ENCODE data around the gene RCAN1. TPM values are rescaled to one million over a fixed set of nuclear protein-coding genes. Genes with fewer than 3 reads are reported as not detected.

RCAN1 gene
- total and polyA plus RNA-seq, 2 of the 13 experiments (the other 11 are each of a cell fraction or from before 2014, with no cell fraction given) = 9.4 to 34.1 TPM

- TF ChIP-seq FUBP1 (CRISPR knock-in tag; IDR thresholded peaks at IDR 0.05; ENCODE audit: borderline replicate concordance) = no peak
These were observed 24.4 kb downstream of the RCAN1 start (continued) for GRCh38 chr21:34590520-34590919.

- no peaks in the 10 kb centered on the region for H3K27me3 ChIP-seq (ENCODE audit: control insufficient read depth in 1 of 2, insufficient read depth in 2 of 2, low read length in 2 of 2)
- POLR2A ChIA-PET = no interaction called here
- in situ Hi-C loops (cut with HindIII; ENCODE audit: extremely low pct_ligation_motif_present, low pct_unique_long_range_greater_than_20kb) (no loop called here), intact Hi-C loops (cut with micrococcal nuclease; ENCODE audit: unreplicated experiment) (no loop called here)
- no peak overlapping the region for H3K9ac ChIP-seq (ENCODE audit: insufficient read depth, low read depth, low read length)
- no peaks in the 10 kb centered on the region for H3K9me3 ChIP-seq (ENCODE audit: low read length)
- no peaks in the 10 kb centered on the region for H4K20me1 ChIP-seq (ENCODE audit: insufficient read depth, low read length)
- 88% methylated on average over 9 of the region's 9 CpGs for WGBS (ENCODE audit: low lambda C conversion rate)
- no peaks in the 10 kb centered on the region for H3K79me2 ChIP-seq (ENCODE audit: insufficient read depth, low read length)
- TF ChIP-seq ZNF550 (CRISPR knock-in tag; IDR thresholded peaks at IDR 0.05; ENCODE audit: borderline replicate concordance) = no peak
- TF ChIP-seq ZNF17 (CRISPR knock-in tag; IDR thresholded peaks at IDR 0.05) = no peak
- no peak for TF ChIP-seq HIVEP1 (CRISPR knock-in tag; IDR thresholded peaks at IDR 0.05)
- no peak for TF ChIP-seq IRF1 (CRISPR knock-in tag; IDR thresholded peaks at IDR 0.05; ENCODE audit: low read depth)
- no peak for TF ChIP-seq ZBTB1 (CRISPR knock-in tag; IDR thresholded peaks at IDR 0.05; ENCODE audit: borderline replicate concordance)
- TF ChIP-seq MEIS2 (CRISPR knock-in tag; IDR thresholded peaks at IDR 0.05) = no peak
- TF ChIP-seq FOXO1 (CRISPR knock-in tag; IDR thresholded peaks at IDR 0.05) = no peak
- TF ChIP-seq NKX3-1 (CRISPR knock-in tag; IDR thresholded peaks at IDR 0.05) = no peak
- no peak for TF ChIP-seq ZNF326 (CRISPR knock-in tag; IDR thresholded peaks at IDR 0.05; ENCODE audit: borderline replicate concordance)
- TF ChIP-seq BRCA1 (CRISPR knock-in tag; IDR thresholded peaks at IDR 0.05) = no peak
- TF ChIP-seq DR1 (CRISPR knock-in tag; IDR thresholded peaks at IDR 0.05) = no peak
- TF ChIP-seq CSRNP1 (CRISPR knock-in tag; IDR thresholded peaks at IDR 0.05) = no peak
- no TSS peak for BruUV-seq (replicated peaks)
- no peak for ATAC-seq
- DNase-seq (ENCODE audit: low spot score) = no peak
- H2AFZ ChIP-seq (ENCODE audit: low read length) = no peak overlapping the region
- no peak overlapping the region for H3K4me2 ChIP-seq (ENCODE audit: low read depth, low read length)
- H3K27ac ChIP-seq (ENCODE audit: extremely low read length, insufficient read depth, low read length) = no peak overlapping the region
- CTCF ChIA-PET (ENCODE audit: low intra/inter-chr PET ratio, low total read pairs) = no interaction called here
- no peaks in the 10 kb centered on the region for H3K36me3 ChIP-seq (replicated peaks in 1 of 2; ENCODE audit: control insufficient read depth in 1 of 2, insufficient read depth in 2 of 2, low read length in 2 of 2)
- no peak overlapping the region for H3K4me3 ChIP-seq (replicated peaks in 1 of 3; ENCODE audit: insufficient read depth in 1 of 3, low read depth in 2 of 3, low read length in 3 of 3)
- FAIRE-seq = no peak
- peaks cover 15% of the 10 kb centered on the region for H3K4me1 ChIP-seq (ENCODE audit: insufficient read depth, low read length)
These were observed 25.2 kb downstream of the RCAN1 start for GRCh38 chr21:34589511-34590282.

All from HepG2 (cell line).